ENCODE data around the gene SUMO1.

DNA sequence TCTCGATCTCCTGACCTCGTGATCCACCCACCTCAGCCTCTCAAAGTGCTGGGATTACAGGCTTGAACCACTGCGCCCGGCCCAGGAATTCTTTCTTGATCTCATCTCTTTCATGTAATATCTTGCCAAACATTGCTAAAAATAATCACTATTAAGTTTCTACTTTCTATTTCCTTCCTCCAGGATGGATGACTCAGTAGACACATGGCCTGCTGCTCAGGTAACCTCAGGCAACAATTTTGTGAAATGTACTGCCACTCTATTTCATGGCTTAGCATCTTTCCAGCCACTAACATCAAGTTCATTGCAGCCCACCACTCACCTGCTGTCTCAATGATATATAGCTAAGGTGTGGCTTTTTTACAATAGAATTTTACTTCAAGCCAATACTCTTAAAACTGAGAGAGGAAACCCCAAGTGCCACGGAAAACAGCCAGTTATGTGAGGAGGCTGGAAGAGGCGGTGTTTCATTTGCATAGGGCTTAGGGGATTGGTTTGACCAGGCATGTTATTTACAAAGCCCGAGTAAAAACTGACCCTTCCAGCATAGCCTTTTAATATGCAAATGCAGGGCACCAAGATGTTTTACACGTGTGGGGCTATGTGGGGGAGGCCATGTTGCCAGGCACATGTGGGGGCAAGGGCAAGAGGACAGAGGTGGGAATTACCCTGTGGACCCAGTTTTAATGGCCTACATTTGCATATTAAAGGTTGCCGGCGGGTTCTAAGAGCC is 11.3 kb upstream of the SUMO1 start:
- TF ChIP-seq EZH2 (IDR thresholded peaks at IDR 0.05; ENCODE audit: low read length, unreplicated experiment), result no peak
- TF ChIP-seq, protein P1, sequence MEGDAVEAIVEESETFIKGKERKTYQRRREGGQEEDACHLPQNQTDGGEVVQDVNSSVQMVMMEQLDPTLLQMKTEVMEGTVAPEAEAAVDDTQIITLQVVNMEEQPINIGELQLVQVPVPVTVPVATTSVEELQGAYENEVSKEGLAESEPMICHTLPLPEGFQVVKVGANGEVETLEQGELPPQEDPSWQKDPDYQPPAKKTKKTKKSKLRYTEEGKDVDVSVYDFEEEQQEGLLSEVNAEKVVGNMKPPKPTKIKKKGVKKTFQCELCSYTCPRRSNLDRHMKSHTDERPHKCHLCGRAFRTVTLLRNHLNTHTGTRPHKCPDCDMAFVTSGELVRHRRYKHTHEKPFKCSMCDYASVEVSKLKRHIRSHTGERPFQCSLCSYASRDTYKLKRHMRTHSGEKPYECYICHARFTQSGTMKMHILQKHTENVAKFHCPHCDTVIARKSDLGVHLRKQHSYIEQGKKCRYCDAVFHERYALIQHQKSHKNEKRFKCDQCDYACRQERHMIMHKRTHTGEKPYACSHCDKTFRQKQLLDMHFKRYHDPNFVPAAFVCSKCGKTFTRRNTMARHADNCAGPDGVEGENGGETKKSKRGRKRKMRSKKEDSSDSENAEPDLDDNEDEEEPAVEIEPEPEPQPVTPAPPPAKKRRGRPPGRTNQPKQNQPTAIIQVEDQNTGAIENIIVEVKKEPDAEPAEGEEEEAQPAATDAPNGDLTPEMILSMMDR (conservative IDR thresholded peaks at IDR 0.05; ENCODE audit: low read depth, low read length), result no peak

Measured in PC-3 (cell line).